DLD1 (cell line): ENCODE data around the gene GAGE12J.
"Not testable (repeated sequence)": the region's sequence is repeated elsewhere in the genome, so short reads cannot be mapped to it uniquely, and the experiment has no call there.

Source experiments
- in situ Hi-C: cut with HindIII; loops from 2 replicates; pipeline ENCODE4 v1.10.0; 2017; ENCODE audit warnings: low sequenced_read_pairs

The GAGE12J gene

GRCh38 chrX:49321737-49322136, at the start of gene GAGE12J:
Gene GAGE12J (plus strand): TSS chrX:49322037. CDS start chrX:49323194, 1,157 bp downstream.
- in situ Hi-C loops, result not testable (repeated sequence)

GRCh38 chrX:49272421-49272820, 49.4 kb upstream of the GAGE12J start:
- in situ Hi-C loops, result no loop called here

GRCh38 chrX:49273181-49273727, 48.6 kb upstream of the GAGE12J start:
- in situ Hi-C loops, result no loop called here

- in situ Hi-C loops, result no loop called here
These were observed 45.6 kb upstream of the GAGE12J start for GRCh38 chrX:49276207-49276606.

GRCh38 chrX:49276671-49277534, 44.9 kb upstream of the GAGE12J start:
- in situ Hi-C loops, result no loop called here

GRCh38 chrX:49277535-49277830, 44.4 kb upstream of the GAGE12J start:
- in situ Hi-C loops, result no loop called here

GRCh38 chrX:49278081-49278480, 43.8 kb upstream of the GAGE12J start:
- in situ Hi-C loops, result no loop called here

- in situ Hi-C loops, result no loop called here
These were observed 39.2 kb upstream of the GAGE12J start for GRCh38 chrX:49282647-49283011.

- in situ Hi-C loops, result no loop called here
These were observed 37.6 kb upstream of the GAGE12J start for GRCh38 chrX:49284212-49284611.

GRCh38 chrX:49286136-49286535, 35.7 kb upstream of the GAGE12J start:
- in situ Hi-C loops, result no loop called here

GRCh38 chrX:49286581-49286980, 35.3 kb upstream of the GAGE12J start:
- in situ Hi-C loops, result no loop called here

GRCh38 chrX:49287665-49288064, 34.2 kb upstream of the GAGE12J start:
- in situ Hi-C loops, result no loop called here

- in situ Hi-C loops, result no loop called here
These were observed 31.6 kb upstream of the GAGE12J start for GRCh38 chrX:49290215-49290614.

GRCh38 chrX:49291615-49292337, 30.1 kb upstream of the GAGE12J start:
- in situ Hi-C loops, result no loop called here

GRCh38 chrX:49292400-49293362, 29.2 kb upstream of the GAGE12J start:
- in situ Hi-C loops, result no loop called here

- in situ Hi-C loops, result not testable (repeated sequence)
These were observed 22.5 kb upstream of the GAGE12J start for GRCh38 chrX:49299293-49299692.

- in situ Hi-C loops, result no loop called here
These were observed 21.1 kb upstream of the GAGE12J start for GRCh38 chrX:49300703-49301102.

- in situ Hi-C loops, result no loop called here
These were observed 18.5 kb upstream of the GAGE12J start, which contains the start of gene GAGE10 for GRCh38 chrX:49303346-49303745. Gene GAGE10 (plus strand): TSS chrX:49303646. CDS start chrX:49304860, 1,214 bp downstream.

- in situ Hi-C loops, result not testable (repeated sequence)
These were observed 14.1 kb upstream of the GAGE12J start for GRCh38 chrX:49307775-49308174.

- in situ Hi-C loops, result no loop called here
These were observed 13.1 kb upstream of the GAGE12J start for GRCh38 chrX:49308604-49309269.
